Measurements from ENCODE around the gene MAP2. TPM values are rescaled to one million over a fixed set of nuclear protein-coding genes. Genes with fewer than 3 reads are reported as not detected.

MAP2 gene
- total and polyA plus RNA-seq, 2 experiments from 2014 or later, result 2.9 to 4.4 TPM

DNA sequence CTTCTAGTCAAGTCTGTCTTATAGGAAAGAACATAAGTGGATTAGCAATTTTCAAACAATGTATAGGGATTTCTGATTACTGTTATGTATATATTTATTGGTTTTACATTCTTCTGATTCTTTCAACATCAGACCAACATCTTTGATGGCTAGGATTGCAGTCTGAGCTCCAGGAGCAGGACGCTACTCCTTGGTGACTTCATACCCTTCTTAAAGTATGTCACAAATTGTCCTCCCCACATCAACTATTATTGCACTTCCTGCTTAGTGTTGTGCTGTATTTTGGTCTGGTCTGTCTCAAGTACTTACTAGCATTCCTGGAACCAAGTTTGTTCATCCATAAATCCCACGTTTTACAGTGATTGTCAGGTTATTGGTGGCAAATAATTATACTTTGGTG, 49.0 kb downstream of the MAP2 start (continued):
- TF ChIP-seq, protein P1, sequence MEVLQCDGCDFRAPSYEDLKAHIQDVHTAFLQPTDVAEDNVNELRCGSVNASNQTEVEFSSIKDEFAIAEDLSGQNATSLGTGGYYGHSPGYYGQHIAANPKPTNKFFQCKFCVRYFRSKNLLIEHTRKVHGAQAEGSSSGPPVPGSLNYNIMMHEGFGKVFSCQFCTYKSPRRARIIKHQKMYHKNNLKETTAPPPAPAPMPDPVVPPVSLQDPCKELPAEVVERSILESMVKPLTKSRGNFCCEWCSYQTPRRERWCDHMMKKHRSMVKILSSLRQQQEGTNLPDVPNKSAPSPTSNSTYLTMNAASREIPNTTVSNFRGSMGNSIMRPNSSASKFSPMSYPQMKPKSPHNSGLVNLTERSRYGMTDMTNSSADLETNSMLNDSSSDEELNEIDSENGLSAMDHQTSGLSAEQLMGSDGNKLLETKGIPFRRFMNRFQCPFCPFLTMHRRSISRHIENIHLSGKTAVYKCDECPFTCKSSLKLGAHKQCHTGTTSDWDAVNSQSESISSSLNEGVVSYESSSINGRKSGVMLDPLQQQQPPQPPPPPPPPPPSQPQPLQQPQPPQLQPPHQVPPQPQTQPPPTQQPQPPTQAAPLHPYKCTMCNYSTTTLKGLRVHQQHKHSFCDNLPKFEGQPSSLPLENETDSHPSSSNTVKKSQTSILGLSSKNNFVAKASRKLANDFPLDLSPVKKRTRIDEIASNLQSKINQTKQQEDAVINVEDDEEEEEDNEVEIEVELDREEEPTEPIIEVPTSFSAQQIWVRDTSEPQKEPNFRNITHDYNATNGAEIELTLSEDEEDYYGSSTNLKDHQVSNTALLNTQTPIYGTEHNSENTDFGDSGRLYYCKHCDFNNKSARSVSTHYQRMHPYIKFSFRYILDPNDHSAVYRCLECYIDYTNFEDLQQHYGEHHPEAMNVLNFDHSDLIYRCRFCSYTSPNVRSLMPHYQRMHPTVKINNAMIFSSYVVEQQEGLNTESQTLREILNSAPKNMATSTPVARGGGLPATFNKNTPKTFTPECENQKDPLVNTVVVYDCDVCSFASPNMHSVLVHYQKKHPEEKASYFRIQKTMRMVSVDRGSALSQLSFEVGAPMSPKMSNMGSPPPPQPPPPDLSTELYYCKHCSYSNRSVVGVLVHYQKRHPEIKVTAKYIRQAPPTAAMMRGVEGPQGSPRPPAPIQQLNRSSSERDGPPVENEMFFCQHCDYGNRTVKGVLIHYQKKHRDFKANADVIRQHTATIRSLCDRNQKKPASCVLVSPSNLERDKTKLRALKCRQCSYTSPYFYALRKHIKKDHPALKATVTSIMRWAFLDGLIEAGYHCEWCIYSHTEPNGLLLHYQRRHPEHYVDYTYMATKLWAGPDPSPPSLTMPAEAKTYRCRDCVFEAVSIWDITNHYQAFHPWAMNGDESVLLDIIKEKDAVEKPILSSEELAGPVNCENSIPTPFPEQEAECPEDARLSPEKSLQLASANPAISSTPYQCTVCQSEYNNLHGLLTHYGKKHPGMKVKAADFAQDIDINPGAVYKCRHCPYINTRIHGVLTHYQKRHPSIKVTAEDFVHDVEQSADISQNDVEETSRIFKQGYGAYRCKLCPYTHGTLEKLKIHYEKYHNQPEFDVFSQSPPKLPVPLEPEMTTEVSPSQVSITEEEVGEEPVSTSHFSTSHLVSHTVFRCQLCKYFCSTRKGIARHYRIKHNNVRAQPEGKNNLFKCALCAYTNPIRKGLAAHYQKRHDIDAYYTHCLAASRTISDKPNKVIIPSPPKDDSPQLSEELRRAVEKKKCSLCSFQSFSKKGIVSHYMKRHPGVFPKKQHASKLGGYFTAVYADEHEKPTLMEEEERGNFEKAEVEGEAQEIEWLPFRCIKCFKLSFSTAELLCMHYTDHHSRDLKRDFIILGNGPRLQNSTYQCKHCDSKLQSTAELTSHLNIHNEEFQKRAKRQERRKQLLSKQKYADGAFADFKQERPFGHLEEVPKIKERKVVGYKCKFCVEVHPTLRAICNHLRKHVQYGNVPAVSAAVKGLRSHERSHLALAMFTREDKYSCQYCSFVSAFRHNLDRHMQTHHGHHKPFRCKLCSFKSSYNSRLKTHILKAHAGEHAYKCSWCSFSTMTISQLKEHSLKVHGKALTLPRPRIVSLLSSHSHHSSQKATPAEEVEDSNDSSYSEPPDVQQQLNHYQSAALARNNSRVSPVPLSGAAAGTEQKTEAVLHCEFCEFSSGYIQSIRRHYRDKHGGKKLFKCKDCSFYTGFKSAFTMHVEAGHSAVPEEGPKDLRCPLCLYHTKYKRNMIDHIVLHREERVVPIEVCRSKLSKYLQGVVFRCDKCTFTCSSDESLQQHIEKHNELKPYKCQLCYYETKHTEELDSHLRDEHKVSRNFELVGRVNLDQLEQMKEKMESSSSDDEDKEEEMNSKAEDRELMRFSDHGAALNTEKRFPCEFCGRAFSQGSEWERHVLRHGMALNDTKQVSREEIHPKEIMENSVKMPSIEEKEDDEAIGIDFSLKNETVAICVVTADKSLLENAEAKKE (CRISPR knock-in tag; IDR thresholded peaks at IDR 0.05), result no peak
- TF ChIP-seq, protein P2, sequence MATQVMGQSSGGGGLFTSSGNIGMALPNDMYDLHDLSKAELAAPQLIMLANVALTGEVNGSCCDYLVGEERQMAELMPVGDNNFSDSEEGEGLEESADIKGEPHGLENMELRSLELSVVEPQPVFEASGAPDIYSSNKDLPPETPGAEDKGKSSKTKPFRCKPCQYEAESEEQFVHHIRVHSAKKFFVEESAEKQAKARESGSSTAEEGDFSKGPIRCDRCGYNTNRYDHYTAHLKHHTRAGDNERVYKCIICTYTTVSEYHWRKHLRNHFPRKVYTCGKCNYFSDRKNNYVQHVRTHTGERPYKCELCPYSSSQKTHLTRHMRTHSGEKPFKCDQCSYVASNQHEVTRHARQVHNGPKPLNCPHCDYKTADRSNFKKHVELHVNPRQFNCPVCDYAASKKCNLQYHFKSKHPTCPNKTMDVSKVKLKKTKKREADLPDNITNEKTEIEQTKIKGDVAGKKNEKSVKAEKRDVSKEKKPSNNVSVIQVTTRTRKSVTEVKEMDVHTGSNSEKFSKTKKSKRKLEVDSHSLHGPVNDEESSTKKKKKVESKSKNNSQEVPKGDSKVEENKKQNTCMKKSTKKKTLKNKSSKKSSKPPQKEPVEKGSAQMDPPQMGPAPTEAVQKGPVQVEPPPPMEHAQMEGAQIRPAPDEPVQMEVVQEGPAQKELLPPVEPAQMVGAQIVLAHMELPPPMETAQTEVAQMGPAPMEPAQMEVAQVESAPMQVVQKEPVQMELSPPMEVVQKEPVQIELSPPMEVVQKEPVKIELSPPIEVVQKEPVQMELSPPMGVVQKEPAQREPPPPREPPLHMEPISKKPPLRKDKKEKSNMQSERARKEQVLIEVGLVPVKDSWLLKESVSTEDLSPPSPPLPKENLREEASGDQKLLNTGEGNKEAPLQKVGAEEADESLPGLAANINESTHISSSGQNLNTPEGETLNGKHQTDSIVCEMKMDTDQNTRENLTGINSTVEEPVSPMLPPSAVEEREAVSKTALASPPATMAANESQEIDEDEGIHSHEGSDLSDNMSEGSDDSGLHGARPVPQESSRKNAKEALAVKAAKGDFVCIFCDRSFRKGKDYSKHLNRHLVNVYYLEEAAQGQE (IDR thresholded peaks at IDR 0.05; ENCODE audit: unreplicated experiment), result no peak
- TF ChIP-seq JUNB (IDR thresholded peaks at IDR 0.05; ENCODE audit: unreplicated experiment) (no peak), POLR2AphosphoS5 (IDR thresholded peaks at IDR 0.05; ENCODE audit: low read depth) (no peak), STAT1 (IDR thresholded peaks at IDR 0.05; ENCODE audit: unreplicated experiment) (no peak), EZH2 (IDR thresholded peaks at IDR 0.05; ENCODE audit: low read depth, unreplicated experiment) (no peak)

Data from GM23338 (cell line).